Aorta (tissue), 5 donors: ENCODE measurements around the gene FMNL2. TPM values are rescaled to one million over a fixed set of nuclear protein-coding genes. Genes with fewer than 3 reads are reported as not detected.

Experiments
- ATAC-seq: fragments of 200-7000 bp; cut with Tn5 transposase; one replicate; pipeline ENCODE4 v1.9.1; 2022; ENCODE audit warnings: moderate library complexity; ENCODE audit not compliant: low FRiP score
- DNase-seq, 2 donors: peaks; one replicate each; pipeline ENCODE4 v3.0.0-alpha.2; 2020
- H3K27ac ChIP-seq, 2 donors: one replicate each; pipeline ENCODE4 v1.5.1; 2013; ENCODE audit warnings: low read length in 2 of 2, mild to moderate bottlenecking in 2 of 2, moderate library complexity in 2 of 2, control low read depth in 1 of 2, inconsistent platforms in 1 of 2, low read depth in 1 of 2
- H3K27me3 ChIP-seq, 2 donors: one replicate each; pipeline ENCODE4 v1.6.1; 2013; ENCODE audit warnings: control low read depth in 1 of 2, low read length in 1 of 2, mild to moderate bottlenecking in 1 of 2, moderate library complexity in 1 of 2; ENCODE audit not compliant: insufficient read depth in 2 of 2, control insufficient read depth in 1 of 2
- H3K36me3 ChIP-seq, 2 donors: one replicate each; pipeline ENCODE4 v1.6.1; 2013; ENCODE audit warnings: control low read depth in 1 of 2, low read length in 1 of 2, mild to moderate bottlenecking in 1 of 2; ENCODE audit not compliant: insufficient read depth in 2 of 2, control insufficient read depth in 1 of 2
- H3K4me1 ChIP-seq, 2 donors: one replicate each; pipeline ENCODE4 v1.6.1; 2013; ENCODE audit warnings: low read length in 2 of 2, control low read depth in 1 of 2, mild to moderate bottlenecking in 1 of 2, moderate library complexity in 1 of 2; ENCODE audit not compliant: insufficient read depth in 2 of 2, control insufficient read depth in 1 of 2
- H3K4me3 ChIP-seq, 2 donors: one replicate each; pipeline ENCODE4 v1.5.1; 2013; ENCODE audit warnings: low read length in 2 of 2, control low read depth in 1 of 2, mild to moderate bottlenecking in 1 of 2
- H3K9me3 ChIP-seq: one replicate; pipeline ENCODE4 v1.6.1; 2013; ENCODE audit warnings: mild to moderate bottlenecking, low read length; ENCODE audit not compliant: control insufficient read depth
- WGBS, 2 donors: extraction: QIAGEN DNeasy Blood & Tissue Kit; methylation state at CpG; one replicate each; pipeline ENCODE4 v1.1.7; 2013; 5-methylcytosine and 5-hydroxymethylcytosine counted together
- intact Hi-C, 2 donors: fragments of 100-400 bp; cut with DNase I; formaldehyde crosslinking; loops; one replicate each; pipeline versions ENCODE4 v1.14.2 to v1.15.0; 2022
- polyA plus RNA-seq, 2 donors: library from polyadenylated mRNA; stranded (reverse); fragments of 200-250 nt; gene quantifications; one replicate each; pipeline ENCODE4 v1.2.3, GENCODE V29; 2013
- total RNA-seq, 2 donors: library from RNA; stranded (reverse); fragmentation: NEBNext Ultra II Directional; extraction: Animal tissue kit (Norgen Biotek cat#: 25700); gene quantifications; one replicate each; pipeline ENCODE4 v1.2.1, GENCODE V29; 2021
- donor health status: healthy with polysubstance abuse.
- donor health status: Bipolar disorder and iron deficiency.
- donor health status: DM: no; HTN: no; CAD: no.
- donor health status: DM: no; HTN: no; CAD: no.
- donor health status: DM: yes; HTN: yes; CAD: no.

Gene FMNL2
- total and polyA plus RNA-seq, 4 donors: 10.7 to 55.1 (median 33.7) TPM

DNA sequence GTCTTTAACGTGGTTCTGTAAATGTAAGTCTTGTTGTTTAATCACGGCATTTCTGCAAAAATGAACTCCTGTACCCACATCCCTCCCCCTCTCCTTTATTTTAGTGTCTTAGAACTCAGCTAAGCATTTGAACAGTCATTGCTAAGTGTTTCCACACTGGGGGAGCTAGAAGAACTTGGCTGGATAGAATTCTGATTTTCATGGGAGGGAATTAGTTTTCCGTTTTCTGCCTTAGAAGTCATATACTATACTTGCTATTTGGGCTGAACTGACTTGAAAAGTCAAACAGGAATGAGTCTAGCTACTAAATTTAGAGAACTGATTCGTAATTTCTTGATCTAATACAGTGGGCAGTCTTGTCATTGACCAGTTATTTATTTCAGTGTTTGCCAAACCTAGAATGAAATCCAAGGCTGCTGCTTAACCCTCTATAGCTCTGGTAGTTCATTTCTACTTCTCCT, 61.1 kb downstream of the FMNL2 start:
- Histone ChIP-seq H3K36me3 (no peaks in the 10 kb centered on the region), H3K4me1 (peaks cover 3 to 6% of the 10 kb centered on the region in 2 donors), H3K9me3 (no peaks in the 10 kb centered on the region), H3K4me3 (peak overlapping the region; percentile 10 to 81), H3K27me3 (no peaks in the 10 kb centered on the region), H3K27ac (peak overlapping the region; percentile 76)
- peak; percentile 45 for ATAC-seq
- WGBS, 2 donors: 7 to 9% methylated on average over 4 of the region's 4 CpGs
- DNase-seq: no peak
- intact Hi-C loops: loop anchor here (5.0 to 10.0 kb wide), 2 partner anchors 59 to 201 kb away; partner anchors contain the start of gene FMNL2 (in 1 of the 2)

GRCh38 chr2:152396763-152397162, 61.8 kb downstream of the FMNL2 start:
- H3K27ac ChIP-seq: peak overlapping the region in 1 of 2 donors; percentile 2
- ATAC-seq (no peak), DNase-seq (no peak)
- H3K36me3 ChIP-seq: no peaks in the 10 kb centered on the region
- no peaks in the 10 kb centered on the region for H3K9me3 ChIP-seq
- intact Hi-C loops: loop anchor here (5.0 to 10.0 kb wide), 2 partner anchors 59 to 202 kb away; partner anchors contain the start of gene FMNL2 (in 1 of the 2)
- peaks cover 3 to 6% of the 10 kb centered on the region in 2 donors for H3K4me1 ChIP-seq
- H3K27me3 ChIP-seq: no peaks in the 10 kb centered on the region
- H3K4me3 ChIP-seq: no peak overlapping the region
- 5 to 8% methylated on average over 2 of the region's 2 CpGs for WGBS, 2 donors

DNA sequence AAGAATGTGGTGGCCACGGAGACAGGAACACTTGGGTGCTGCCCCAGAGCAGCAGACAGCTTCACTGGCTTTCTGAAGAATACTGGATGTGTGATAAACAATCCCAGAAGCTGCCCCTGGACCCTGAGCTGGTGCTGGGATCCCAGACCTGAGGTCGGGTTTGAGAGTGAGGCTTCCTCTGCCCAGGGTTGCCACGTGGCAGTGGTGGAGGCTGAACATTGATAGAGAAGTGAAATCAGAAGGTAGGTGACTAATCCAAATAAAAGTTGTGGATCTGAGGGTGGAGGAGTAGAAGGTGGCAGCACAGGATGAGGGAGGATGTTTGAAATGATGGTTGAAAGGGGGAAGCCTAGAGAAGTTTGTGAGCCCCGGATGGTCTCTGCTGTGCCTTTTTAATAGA, 64.0 kb downstream of the FMNL2 start:
- H3K9me3 ChIP-seq: no peaks in the 10 kb centered on the region
- H3K27me3 ChIP-seq: no peaks in the 10 kb centered on the region
- 67 to 73% methylated on average over 4 of the region's 4 CpGs for WGBS, 2 donors
- H3K4me3 ChIP-seq: no peak overlapping the region
- peaks cover 6 to 13% of the 10 kb centered on the region in 2 donors for H3K4me1 ChIP-seq
- H3K27ac ChIP-seq: no peak overlapping the region
- no peaks in the 10 kb centered on the region for H3K36me3 ChIP-seq
- intact Hi-C loops: loop anchor here (5.0 to 10.0 kb wide), 2 partner anchors 62 to 204 kb away; partner anchors contain the start of gene FMNL2 (in 1 of the 2)
- DNase-seq: peak in 1 of 2 donors; percentile 41
- no peak for ATAC-seq

- Histone ChIP-seq H3K4me3 (no peak overlapping the region), H3K27ac (peak overlapping the region in 1 of 2 donors; percentile 9), H3K4me1 (peaks cover 4 to 16% of the 10 kb centered on the region in 2 donors), H3K9me3 (no peaks in the 10 kb centered on the region), H3K27me3 (no peaks in the 10 kb centered on the region), H3K36me3 (no peaks in the 10 kb centered on the region)
- ATAC-seq (no peak), DNase-seq (peak in 1 of 2 donors; percentile 55)
- intact Hi-C loops: loop anchor here (5.0 to 10.0 kb wide), 3 partner anchors 48 to 176 kb away; no protein-coding TSS in a partner anchor
- 24 to 28% methylated on average over 2 of the region's 2 CpGs for WGBS, 2 donors
These were observed 65.7 kb downstream of the FMNL2 start for GRCh38 chr2:152400607-152401214.

DNA sequence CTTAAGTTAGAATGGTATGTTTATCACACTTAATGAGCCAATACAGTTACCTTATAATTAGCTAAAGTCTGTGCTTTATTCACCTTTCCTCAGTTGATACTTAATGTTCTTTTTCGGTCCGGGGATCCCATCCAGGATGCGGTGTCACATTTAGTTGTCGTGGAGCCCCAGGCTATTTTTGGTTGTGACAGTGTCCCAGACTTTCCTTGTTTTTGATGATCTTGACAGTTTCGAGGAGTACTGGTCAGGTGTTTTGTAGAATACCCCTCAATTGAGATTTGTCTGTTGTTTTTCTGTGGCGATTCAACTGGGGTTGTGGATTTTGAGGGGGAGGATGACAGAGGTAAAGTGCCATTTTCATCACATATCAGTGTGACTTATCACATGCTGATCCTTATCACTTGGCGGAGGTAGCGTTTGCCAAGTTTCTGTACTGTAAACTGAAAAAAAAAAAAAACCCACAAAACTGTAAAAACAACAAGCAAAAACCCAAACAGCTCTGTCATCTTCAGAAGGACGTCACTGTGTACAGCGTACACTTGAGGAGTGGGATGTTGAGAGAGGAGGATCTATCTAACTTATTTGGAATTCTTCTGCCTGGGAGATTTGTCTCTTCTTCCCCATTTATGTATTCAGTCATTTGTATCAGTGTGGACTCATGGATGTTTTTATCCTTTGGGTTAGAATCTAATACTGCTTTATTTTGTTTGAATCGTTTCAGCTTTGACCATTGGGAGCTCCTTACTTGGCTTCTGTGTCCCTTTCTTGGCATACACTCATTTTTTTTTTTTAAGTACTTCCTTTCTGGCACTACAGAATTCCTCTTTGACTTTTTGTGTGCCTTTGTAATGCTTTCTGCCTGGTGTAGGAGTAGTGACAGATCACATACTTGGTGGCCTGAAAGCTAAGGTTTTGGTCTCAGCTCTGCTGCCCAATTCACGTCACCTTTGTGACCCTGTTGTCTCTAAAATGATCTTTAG, 68.1 kb downstream of the FMNL2 start:
- Histone ChIP-seq H3K4me3 (no peak overlapping the region), H3K36me3 (no peaks in the 10 kb centered on the region), H3K27me3 (no peaks in the 10 kb centered on the region), H3K4me1 (peaks cover 4 to 16% of the 10 kb centered on the region in 2 donors), H3K27ac (peak overlapping the region in 1 of 2 donors; percentile 31), H3K9me3 (no peaks in the 10 kb centered on the region)
- WGBS, 2 donors: 40 to 43% methylated on average over 12 of the region's 12 CpGs
- DNase-seq (no peak), ATAC-seq (peak; percentile 9)
- intact Hi-C loops: loop anchor here (5.0 to 10.0 kb wide), 3 partner anchors 51 to 178 kb away; no protein-coding TSS in a partner anchor

DNA sequence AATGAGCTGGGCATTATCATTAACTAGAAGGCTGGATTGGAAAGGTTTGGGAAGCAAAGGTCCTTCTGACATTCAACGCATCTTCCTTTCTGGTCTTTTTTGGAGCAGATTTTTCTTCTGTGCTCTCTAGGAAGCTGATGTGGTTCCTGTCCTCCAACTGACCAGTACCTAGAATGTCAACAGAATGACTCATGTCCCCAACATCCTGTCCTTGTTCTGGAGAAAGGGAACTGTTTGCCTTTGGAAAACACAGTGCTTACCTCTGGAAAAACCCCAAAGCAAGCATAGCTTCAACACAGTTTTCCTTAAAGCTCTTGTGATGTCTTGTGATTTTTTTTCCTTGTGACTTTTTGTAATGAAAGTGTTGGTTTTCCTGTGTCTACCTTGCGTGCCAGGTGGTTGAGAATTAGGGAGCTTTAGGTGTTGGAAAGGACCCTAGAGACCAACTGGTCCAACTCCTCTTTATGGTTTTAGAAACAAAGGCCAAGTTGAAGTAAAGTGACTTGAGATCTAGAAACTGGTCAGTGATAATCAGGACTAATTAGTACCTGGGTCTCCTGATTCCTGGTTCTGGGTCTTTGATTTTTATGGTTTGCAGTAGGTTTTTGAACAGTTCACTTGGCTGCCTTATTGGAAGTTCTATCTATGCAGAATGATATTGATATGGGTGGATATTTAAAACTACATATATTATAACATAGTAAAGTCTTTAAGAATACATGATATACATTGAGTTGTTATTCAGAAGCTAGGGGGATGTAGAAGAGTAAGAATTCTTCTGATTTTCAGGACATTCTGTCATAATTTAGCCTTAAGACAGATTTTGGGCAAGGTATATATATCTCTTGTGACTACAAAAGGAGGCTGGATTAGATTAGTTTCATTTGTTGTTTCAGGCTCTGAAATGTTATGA, 70.5 kb downstream of the FMNL2 start:
- Histone ChIP-seq H3K27ac (peak overlapping the region; percentile 80 to 82), H3K4me3 (no peak overlapping the region), H3K36me3 (no peaks in the 10 kb centered on the region), H3K4me1 (peaks cover 3 to 16% of the 10 kb centered on the region in 2 donors), H3K9me3 (no peaks in the 10 kb centered on the region), H3K27me3 (no peaks in the 10 kb centered on the region)
- intact Hi-C loops: loop anchor here (10.0 kb wide), 2 partner anchors 129 to 181 kb away; no protein-coding TSS in a partner anchor
- ATAC-seq (peak; percentile 70), DNase-seq (no peak)
- WGBS, 2 donors: 23 to 24% methylated on average over 2 of the region's 2 CpGs

DNA sequence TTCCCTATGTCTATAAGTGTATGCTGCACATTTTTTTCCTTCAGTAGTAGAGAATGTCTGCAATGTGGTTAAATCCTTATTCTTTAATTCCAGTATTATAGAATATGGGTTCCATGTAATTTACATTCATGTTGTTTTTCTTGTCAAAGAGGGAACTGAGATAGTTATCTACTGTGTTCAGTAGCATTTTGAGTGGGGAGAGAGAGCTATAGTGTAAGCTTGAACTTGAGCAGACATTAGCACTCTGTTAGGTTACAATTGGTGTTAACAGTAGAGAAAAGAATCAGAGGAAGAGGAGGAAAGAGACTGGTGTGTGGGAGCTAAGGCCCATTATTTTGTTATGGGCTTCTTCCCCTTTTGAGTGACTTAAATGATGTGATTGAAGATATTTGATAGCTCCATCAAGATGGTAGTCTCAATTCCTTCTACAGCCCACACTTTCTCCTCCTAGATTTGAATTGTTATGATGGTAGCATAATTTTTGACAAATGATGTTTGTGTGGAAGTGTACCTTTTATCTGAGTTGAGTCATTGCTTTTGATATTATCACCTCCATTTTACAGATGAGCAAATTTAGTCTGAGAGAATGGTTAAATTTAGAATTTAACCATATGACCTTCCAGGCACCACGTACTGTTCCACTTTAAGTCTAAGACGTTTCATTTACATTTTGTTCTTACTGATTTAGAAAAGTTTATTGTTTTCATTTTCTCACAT, 71.3 kb downstream of the FMNL2 start:
- no peaks in the 10 kb centered on the region for H3K36me3 ChIP-seq
- WGBS, 2 donors: 32 to 34% methylated on average over 2 of the region's 2 CpGs
- DNase-seq: no peak
- intact Hi-C loops: loop anchor here (10.0 kb wide), 2 partner anchors 129 to 181 kb away; no protein-coding TSS in a partner anchor
- no peak overlapping the region for H3K4me3 ChIP-seq
- ATAC-seq: no peak
- H3K27me3 ChIP-seq: no peaks in the 10 kb centered on the region
- H3K4me1 ChIP-seq: peaks cover 3 to 18% of the 10 kb centered on the region in 2 donors
- H3K9me3 ChIP-seq: no peaks in the 10 kb centered on the region
- H3K27ac ChIP-seq: peak overlapping the region in 1 of 2 donors; percentile 82
